K562 (cell line): ENCODE measurements around the gene ACY1. TPM values are rescaled to one million over a fixed set of nuclear protein-coding genes. Genes with fewer than 3 reads are reported as not detected.

ENCODE experiments used
- COPS2 ChIP-seq: fragments of 450-650 bp; conservative IDR thresholded peaks from 2 replicates; pipeline ENCODE4 v1.6.1; 2016; ENCODE audit warnings: mild to moderate bottlenecking, moderate library complexity
- EZH2 ChIP-seq: IDR thresholded peaks from 2 replicates; pipeline ENCODE4 v1.6.1; 2012; ENCODE audit warnings: low read depth, mild to moderate bottlenecking, inconsistent platforms, low read length, borderline replicate concordance
- FOS ChIP-seq: IDR thresholded peaks from 3 replicates; pipeline ENCODE4 v1.6.1; 2011; ENCODE audit not compliant: insufficient read length; ENCODE audit errors: extremely low read depth
- FOXJ3 ChIP-seq: sonication (generic); formaldehyde crosslinking; IDR thresholded peaks from 2 replicates; pipeline ENCODE4 v1.4.0; 2020; ENCODE audit warnings: mild to moderate bottlenecking, missing genetic modification reagents
- HDAC2 ChIP-seq: fragments of 450-650 bp; IDR thresholded peaks from 2 replicates; pipeline ENCODE4 v1.6.1; 2016; ENCODE audit warnings: mild to moderate bottlenecking
- JUN ChIP-seq, 2 experiments: sonication (generic) in 1 of 2; formaldehyde crosslinking in 1 of 2; IDR thresholded peaks; 2 replicates each; pipeline versions ENCODE4 v1.6.1 to v1.8.0; 2012 to 2022; ENCODE audit warnings: borderline replicate concordance in 2 of 2, mild to moderate bottlenecking in 2 of 2, improper control_type of control experiment in 1 of 2, low read depth in 1 of 2, low read length in 1 of 2, missing genetic modification reagents in 1 of 2
- LARP7 ChIP-seq: fragments of 450-650 bp; IDR thresholded peaks from 2 replicates; pipeline ENCODE4 v1.6.1; 2016
- OTX1 ChIP-seq: fragments of 450-650 bp; formaldehyde crosslinking; IDR thresholded peaks from 2 replicates; pipeline ENCODE4 v1.4.0; 2022; ENCODE audit warnings: mild to moderate bottlenecking
- PHF8 ChIP-seq: fragments of 200-600 bp; sonication (generic); IDR thresholded peaks from 2 replicates; pipeline ENCODE4 v1.6.1; 2012; ENCODE audit warnings: mixed run types, mild to moderate bottlenecking, inconsistent platforms, low read length, moderate library complexity, borderline replicate concordance
- SIN3B ChIP-seq: fragments of 450-650 bp; IDR thresholded peaks from 2 replicates; pipeline ENCODE4 v1.6.1; 2017; ENCODE audit warnings: low read depth, mild to moderate bottlenecking, moderate library complexity
- STAT5B ChIP-seq: fragments of 250-450 bp; sonication (Bioruptor Pico); IDR thresholded peaks from 2 replicates; pipeline ENCODE4 v1.8.0; 2021; ENCODE audit warnings: mild to moderate bottlenecking, inconsistent platforms
- YY1 ChIP-seq, 3 experiments: IDR thresholded peaks; 2 replicates each; pipeline ENCODE4 v1.6.1; 2011; ENCODE audit warnings: low read length in 2 of 3, mild to moderate bottlenecking in 2 of 3, moderate library complexity in 2 of 3, borderline replicate concordance in 1 of 3, control low read depth in 1 of 3, low read depth in 1 of 3; ENCODE audit not compliant: insufficient read depth in 3 of 3, insufficient replicate concordance in 2 of 3, control insufficient read depth in 1 of 3, insufficient read length in 1 of 3; ENCODE audit errors: extremely low read depth in 1 of 3
- ZNF408 ChIP-seq: fragments of 250-450 bp; sonication (Bioruptor Pico); IDR thresholded peaks from 2 replicates; pipeline ENCODE4 v1.4.0; 2020; ENCODE audit warnings: low read depth, mild to moderate bottlenecking, moderate library complexity
- ZNF41 ChIP-seq: fragments of 250-450 bp; sonication (Bioruptor Pico); conservative IDR thresholded peaks from 2 replicates; pipeline ENCODE4 v1.4.0; 2020; ENCODE audit warnings: mild to moderate bottlenecking
- ZNF830 ChIP-seq: fragments of 250-450 bp; sonication (Bioruptor Pico); IDR thresholded peaks from 2 replicates; pipeline ENCODE4 v1.5.0; 2021; ENCODE audit warnings: mild to moderate bottlenecking
- polyA plus RNA-seq, 8 experiments: library from polyadenylated mRNA; depleted of rRNA in 4 of 8; stranded (reverse) in 5 of 8; unstranded in 3 of 8; fragments of >200 nt; fragmentation: Nextera tagmentation in 2 of 8; fragmentation: Illumina TruSeq in 1 of 8; extraction: Ambion mirVana in 2 of 8; extraction: Trizol in 1 of 8; gene quantifications; 2 replicates each; pipeline versions ENCODE4 v1.2.1 to v1.2.3, GENCODE V29; 2011 to 2014; ENCODE audit warnings: inconsistent platforms in 1 of 8, missing spikeins in 1 of 8
- total RNA-seq, 7 experiments: library from RNA; depleted of rRNA in 6 of 7; stranded (reverse); fragments of >200 nt in 6 of 7; fragmentation: Illumina TruSeq in 2 of 7; extraction: Trizol in 2 of 7; gene quantifications; 2 replicates each; pipeline versions ENCODE4 v1.2.1 to v1.2.3, GENCODE V29; 2011 to 2021; ENCODE audit warnings: low replicate concordance in 1 of 7
- TF ChIP-seq, protein P1 (sequence below), 2 experiments: fragments of 450-650 bp; formaldehyde crosslinking in 1 of 2; IDR thresholded peaks; 2 replicates each; pipeline versions ENCODE4 v1.4.0 to v1.6.1; 2014 to 2020; ENCODE audit warnings: mild to moderate bottlenecking in 2 of 2, borderline replicate concordance in 1 of 2, low read depth in 1 of 2
- TF ChIP-seq, protein P2 (sequence below): fragments of 450-650 bp; formaldehyde crosslinking; IDR thresholded peaks from 2 replicates; pipeline ENCODE4 v1.4.0; 2022; ENCODE audit warnings: missing genetic modification characterization

Gene ACY1
- total and polyA plus RNA-seq, 9 of the 15 experiments (the other 6 are each of a cell fraction or from before 2014, with no cell fraction given): 70.7 to 195 (median 123) TPM

DNA sequence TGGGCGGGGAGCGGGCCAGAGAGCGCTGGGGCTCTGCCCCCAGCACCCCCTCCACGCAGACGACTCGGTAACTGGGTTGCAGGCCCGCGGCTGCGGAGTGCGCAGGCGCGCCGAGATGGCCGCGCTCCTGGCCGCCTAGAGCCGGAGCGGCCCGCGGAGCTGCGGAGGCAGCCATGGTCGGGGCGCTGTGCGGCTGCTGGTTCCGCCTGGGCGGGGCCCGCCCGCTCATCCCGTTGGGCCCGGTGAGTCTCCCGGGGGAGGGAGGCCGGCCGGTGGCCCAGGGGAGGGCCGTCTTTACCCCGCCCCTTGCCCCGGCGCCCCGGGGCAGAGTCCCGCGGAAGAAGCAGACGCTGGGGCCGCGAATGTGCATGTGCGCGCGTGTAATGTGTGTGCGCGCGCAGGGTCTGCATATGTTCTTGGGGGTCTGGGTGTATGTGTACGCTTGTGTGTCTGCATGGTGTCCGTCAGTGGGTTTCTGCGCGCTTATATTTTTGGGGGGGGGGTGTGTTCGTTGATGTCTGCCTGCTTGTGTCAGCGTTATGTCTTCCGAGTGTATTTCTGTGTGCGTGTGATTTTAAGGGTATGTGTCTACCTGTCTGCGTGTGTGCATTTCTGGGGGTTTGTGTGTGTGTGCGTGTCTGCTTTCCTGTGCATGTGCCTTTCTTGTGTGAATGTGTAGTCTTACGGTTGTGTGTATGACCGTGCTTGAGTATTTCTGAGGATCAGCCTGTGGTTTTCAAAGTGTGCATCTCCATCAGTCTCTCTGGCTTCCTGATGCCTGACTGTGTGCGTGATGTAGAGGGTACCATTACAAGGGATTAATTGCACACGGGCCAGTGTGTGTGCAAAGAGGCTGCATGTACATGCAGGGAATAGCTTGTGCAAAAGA, 8.1 kb upstream of the ACY1 start, which contains the start of gene ABHD14A (continued):
- TF ChIP-seq LARP7 (0 out of 2 replicates have a peak, but pooled peaks have one; percentile 61), JUN (IDR thresholded peaks at IDR 0.05; ENCODE audit: borderline replicate concordance, low read depth, low read length) (no peak), JUN (CRISPR knock-in tag; IDR thresholded peaks at IDR 0.05; ENCODE audit: borderline replicate concordance) (no peak), FOXJ3 (no peak), ZNF830 (no peak), HDAC2 (0 out of 2 replicates have a peak, but pooled peaks have one; percentile 26), SIN3B (peak; percentile 31; the same call in 1 of the 2 replicates), COPS2 (no peak), ZNF41 (no peak), PHF8 (peak; percentile 61; the same call in 1 of the 2 replicates), STAT5B (CRISPR knock-in tag) (no peak), FOS (no peak), YY1 (IDR thresholded peaks at IDR 0.05; ENCODE audit: borderline replicate concordance in 1 of 3, control insufficient read depth in 1 of 3, extremely low read depth in 1 of 3, insufficient read depth in 3 of 3, insufficient read length in 1 of 3, insufficient replicate concordance in 2 of 3, low read depth in 1 of 3, low read length in 2 of 3) (peak in 2 of 3 experiments; percentile 89 to 90), OTX1 (CRISPR knock-in tag) (no peak), EZH2 (no peak), ZNF408 (CRISPR knock-in tag) (no peak)
- TF ChIP-seq, protein P1, sequence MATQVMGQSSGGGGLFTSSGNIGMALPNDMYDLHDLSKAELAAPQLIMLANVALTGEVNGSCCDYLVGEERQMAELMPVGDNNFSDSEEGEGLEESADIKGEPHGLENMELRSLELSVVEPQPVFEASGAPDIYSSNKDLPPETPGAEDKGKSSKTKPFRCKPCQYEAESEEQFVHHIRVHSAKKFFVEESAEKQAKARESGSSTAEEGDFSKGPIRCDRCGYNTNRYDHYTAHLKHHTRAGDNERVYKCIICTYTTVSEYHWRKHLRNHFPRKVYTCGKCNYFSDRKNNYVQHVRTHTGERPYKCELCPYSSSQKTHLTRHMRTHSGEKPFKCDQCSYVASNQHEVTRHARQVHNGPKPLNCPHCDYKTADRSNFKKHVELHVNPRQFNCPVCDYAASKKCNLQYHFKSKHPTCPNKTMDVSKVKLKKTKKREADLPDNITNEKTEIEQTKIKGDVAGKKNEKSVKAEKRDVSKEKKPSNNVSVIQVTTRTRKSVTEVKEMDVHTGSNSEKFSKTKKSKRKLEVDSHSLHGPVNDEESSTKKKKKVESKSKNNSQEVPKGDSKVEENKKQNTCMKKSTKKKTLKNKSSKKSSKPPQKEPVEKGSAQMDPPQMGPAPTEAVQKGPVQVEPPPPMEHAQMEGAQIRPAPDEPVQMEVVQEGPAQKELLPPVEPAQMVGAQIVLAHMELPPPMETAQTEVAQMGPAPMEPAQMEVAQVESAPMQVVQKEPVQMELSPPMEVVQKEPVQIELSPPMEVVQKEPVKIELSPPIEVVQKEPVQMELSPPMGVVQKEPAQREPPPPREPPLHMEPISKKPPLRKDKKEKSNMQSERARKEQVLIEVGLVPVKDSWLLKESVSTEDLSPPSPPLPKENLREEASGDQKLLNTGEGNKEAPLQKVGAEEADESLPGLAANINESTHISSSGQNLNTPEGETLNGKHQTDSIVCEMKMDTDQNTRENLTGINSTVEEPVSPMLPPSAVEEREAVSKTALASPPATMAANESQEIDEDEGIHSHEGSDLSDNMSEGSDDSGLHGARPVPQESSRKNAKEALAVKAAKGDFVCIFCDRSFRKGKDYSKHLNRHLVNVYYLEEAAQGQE (IDR thresholded peaks at IDR 0.05; ENCODE audit: borderline replicate concordance): peak; percentile 68
- TF ChIP-seq, protein P1 (CRISPR knock-in tag; IDR thresholded peaks at IDR 0.05; ENCODE audit: low read depth): 0 out of 2 replicates have a peak, but pooled peaks have one; percentile 20
- TF ChIP-seq, protein P2, sequence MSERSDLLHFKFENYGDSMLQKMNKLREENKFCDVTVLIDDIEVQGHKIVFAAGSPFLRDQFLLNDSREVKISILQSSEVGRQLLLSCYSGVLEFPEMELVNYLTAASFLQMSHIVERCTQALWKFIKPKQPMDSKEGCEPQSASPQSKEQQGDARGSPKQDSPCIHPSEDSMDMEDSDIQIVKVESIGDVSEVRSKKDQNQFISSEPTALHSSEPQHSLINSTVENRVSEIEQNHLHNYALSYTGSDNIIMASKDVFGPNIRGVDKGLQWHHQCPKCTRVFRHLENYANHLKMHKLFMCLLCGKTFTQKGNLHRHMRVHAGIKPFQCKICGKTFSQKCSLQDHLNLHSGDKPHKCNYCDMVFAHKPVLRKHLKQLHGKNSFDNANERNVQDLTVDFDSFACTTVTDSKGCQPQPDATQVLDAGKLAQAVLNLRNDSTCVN (CRISPR knock-in tag): peak; percentile 73; the same call in 1 of the 2 replicates
